Nucleus accumbens (tissue), 56 donors: ENCODE measurements around the gene DCTD.

Experiments used
- DNase-seq, 56 donors: peaks; one replicate each; lab custom pipeline; 2025; lab: John Stamatoyannopoulos, UW

DCTD gene

DNA sequence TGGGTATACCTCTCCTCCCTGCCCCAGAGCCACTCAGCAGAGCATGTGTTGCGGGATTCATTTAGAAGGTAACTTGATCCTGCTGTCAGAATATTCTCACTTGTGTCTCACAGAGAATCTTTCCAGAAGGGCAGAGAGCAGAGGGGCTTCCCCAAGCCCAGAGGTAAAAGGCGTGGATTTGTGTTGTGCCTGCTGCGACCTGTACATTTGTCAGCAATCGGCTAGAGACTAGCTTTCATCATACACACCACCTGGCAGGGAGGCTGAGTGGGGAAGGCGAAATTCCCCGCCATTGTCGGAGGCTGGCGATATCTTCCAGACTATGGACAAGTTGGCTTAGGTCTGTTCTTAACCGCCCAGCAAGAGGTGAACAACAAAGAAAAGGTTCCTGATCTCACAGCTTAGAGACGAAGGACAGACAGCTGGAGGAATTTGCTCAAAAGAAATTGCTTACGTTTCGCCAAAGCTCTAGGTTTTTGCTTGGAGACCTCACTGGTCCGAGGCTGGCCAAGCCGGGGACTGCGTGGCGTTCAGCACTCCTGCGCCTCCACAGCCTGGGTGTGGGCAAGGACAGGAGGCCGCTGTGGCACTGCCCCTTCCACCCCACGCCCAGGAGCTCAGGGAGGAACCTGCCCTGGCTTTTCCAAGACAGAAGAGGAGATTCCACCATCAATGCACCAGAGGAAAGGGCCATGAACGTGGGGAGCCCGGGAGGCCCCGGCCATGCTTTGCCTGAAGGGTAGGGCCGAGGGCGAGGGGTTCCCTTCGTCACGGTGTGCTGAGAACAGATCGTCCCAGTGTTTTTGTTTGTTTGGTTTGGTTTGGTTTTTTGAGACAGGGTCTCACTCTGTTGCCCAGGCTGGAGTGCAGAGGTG, 69.4 kb downstream of the DCTD start:
- no peak for DNase-seq

DNA sequence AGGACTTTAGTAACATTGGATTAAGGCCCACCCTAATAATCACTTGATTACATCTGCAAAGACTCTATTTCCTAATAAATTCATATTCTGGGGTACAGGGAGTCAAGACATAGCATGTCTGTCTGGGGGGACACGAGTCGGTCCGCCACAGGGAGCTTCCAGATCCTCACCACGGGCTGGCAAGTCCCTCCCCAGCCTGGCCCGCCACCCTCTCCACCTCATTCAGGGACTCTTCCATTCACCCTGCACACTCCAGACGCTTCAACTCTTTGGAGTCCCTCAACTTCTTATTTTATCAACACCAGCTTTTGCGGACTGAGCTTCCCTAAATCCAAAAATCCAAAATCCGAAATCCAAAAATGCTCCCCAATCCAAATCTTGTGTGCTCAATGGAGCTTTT, 71.2 kb downstream of the DCTD start:
- no peak for DNase-seq

DNA sequence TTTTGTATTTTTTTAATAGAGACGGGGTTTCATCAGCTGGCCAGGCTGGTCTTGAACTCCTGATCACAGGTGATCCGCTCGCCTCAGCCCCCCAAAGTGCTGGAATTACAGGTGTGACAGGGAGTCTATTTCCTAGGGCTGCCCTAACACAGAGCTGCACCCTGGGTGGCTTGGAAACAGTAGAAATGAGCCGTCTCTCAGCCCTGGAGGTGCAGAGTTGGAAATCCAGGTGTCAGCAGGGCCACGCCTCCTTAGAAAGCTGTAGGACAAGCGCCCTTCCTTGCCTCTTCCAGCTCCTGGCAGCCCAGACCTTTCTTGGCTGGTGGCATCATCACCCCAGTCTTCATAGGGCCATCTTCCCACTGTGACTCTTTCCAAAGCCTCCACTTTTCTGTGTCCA, 71.6 kb downstream of the DCTD start:
- DNase-seq, result no peak

DNA sequence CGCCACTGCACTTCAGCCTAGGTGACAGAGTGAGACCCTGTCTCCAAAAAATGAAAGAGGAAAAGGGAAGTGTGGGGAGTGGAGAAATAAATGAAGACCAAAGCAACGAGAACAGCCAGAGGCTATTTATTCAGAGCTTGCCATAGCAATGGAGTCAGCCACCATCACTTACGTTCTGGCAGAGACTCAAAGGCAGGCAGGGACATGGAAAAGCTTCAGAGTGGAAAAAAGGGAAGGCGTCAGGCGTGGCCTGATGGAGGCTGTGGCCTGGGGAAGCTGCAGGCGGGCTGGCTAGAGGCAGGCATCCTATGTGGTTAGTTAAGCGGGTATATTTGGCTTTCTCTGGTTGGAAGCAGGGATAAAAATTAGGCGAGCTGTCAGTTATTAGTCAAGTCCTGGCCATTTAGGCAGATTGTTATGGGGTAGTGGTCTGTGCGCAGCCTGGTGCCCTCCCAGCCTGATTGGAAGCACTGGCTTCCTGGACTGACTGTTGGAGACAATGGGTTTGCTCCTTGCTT, 73.3 kb downstream of the DCTD start:
- DNase-seq, result no peak

DNA sequence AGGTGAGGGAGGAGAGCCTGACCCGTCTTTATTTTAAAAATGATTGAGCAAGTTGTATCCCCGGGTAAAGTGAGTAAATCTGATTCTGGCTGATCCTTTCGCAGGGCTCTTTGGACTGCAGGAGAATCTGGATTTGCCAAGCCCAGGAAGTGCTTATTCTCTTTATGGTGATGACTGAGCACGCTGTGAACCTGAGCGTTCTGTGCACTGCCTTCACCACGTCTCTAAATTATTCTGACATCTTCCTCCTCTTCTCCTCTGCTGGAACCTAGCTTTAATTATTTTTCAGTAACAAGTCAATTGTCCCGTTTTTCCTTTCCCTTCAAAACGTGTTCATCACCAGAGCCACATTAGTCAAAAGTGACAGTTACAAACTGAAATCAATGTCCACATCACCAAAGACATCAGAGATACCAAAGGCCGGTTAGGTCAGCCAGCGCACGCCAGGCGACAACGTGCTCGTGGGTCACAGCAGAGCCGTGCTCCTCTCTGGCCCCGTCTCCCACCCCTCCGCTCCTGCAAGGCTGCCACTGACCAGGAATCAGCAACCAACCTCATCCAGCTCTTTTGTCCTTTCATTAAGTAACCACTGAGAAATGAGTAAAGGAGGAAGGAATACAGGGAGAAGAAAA, 74.3 kb downstream of the DCTD start:
- no peak for DNase-seq

DNA sequence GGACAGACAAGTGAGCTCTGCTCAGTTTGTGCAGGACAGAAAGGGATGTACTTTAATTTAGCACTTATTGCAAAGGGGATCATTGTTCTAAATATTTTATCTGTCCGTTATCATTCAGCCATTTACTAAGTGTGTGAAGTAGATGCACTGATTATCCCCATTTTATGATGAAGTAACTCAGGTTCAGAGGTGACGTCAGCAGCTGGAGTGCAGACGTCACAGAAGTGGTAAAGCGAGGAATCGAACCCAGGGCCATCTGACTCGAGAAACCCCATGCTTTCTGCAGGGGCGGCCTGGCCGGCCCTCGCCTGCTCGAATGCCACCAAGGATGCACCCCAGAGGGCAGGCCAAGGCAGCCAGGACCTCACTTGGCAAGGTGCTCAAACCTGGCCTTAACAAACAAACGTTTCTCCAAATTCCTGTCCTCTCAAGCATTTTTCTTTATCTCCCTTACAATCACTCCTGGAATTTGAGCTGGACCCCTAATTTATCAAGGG, 75.0 kb downstream of the DCTD start:
- DNase-seq, result no peak

DNA sequence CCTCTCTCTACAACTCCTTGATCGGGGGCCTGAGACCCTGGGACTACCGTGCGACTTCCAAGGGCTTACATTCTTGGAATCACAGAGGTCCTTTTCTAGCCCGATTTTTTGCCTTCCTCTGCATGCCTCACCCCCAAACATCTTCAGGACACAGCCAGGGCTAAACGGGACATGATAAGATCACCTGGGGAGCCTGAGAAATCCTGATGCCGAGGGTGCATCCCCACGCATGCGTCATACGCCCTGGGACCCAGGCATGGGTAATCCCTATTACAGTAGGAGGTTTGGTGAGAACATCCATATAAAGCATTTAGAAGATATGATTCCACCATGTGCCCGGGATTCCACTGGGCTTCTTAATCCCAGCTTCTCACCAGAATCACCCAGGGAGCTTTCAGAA, 77.1 kb downstream of the DCTD start:
- no peak for DNase-seq
